SU-DHL-6 (cell line): ENCODE results near the gene FBLN5.

Experiments used
- CTCF ChIP-seq: fragments of 200-600 bp; sonication (generic); IDR thresholded peaks from one replicate; pipeline ENCODE4 v1.5.1; 2017; ENCODE audit warnings: antibody characterized with exemption, mild to moderate bottlenecking, low read length, moderate library complexity; ENCODE audit not compliant: insufficient read depth, poor library complexity, severe bottlenecking
- EZH2phosphoT487 ChIP-seq: fragments of 200-600 bp; sonication (generic), shearing (Covaris generic); conservative IDR thresholded peaks from 2 replicates; pipeline ENCODE4 v1.6.1; 2018; ENCODE audit warnings: mild to moderate bottlenecking, antibody characterized with exemption, low read length, moderate library complexity, mixed read lengths

- TF ChIP-seq CTCF (no peak), EZH2phosphoT487 (no peak)
These were observed 20.3 kb downstream of the FBLN5 start for GRCh38 chr14:91927191-91927590.
